Measurements from ENCODE around the gene FOXD3. TPM values are rescaled to one million over a fixed set of nuclear protein-coding genes. Genes with fewer than 3 reads are reported as not detected.

The FOXD3 gene
- total and polyA plus RNA-seq, 11 donors = 0.03 to 0.81 (median 0.26) TPM; not detected in 1

- H3K4me1 ChIP-seq = peaks cover 0 to 41% (median 7%) of the 10 kb centered on the region in 12 donors
- intact Hi-C loops (cut with DNase I) = no loop called here
- H3K4me3 ChIP-seq = peak overlapping the region in 7 of 12 donors; percentile 31 to 59 (median 43)
- ATAC-seq = no peak
- no peak for DNase-seq
- H3K27me3 ChIP-seq = peaks cover 52 to 97% (median 80%) of the 10 kb centered on the region in 9 donors
- TF ChIP-seq POLR2A (IDR thresholded peaks at IDR 0.05) (no peak), CTCF (IDR thresholded peaks at IDR 0.05) (no peak)
- H3K9me3 ChIP-seq = no peaks in the 10 kb centered on the region
- H3K36me3 ChIP-seq = no peaks in the 10 kb centered on the region
- H3K27ac ChIP-seq = peak overlapping the region in 1 of 12 donors; percentile 52
- WGBS, 4 donors = 9 to 33% (median 11%) methylated on average over 1 to 24 of the region's 24 CpGs; no CpG with 5 or more reads in 1 of the 4 donors
These were observed 5.8 kb upstream of the FOXD3 start for GRCh38 chr1:63316598-63316983.

- peaks cover 0 to 47% (median 12%) of the 10 kb centered on the region in 12 donors for H3K4me1 ChIP-seq
- ATAC-seq (peak in 3 of 4 donors; percentile 30 to 66 (median 60)), DNase-seq (peak in 4 of 5 donors; percentile 39 to 83 (median 64))
- TF ChIP-seq CTCF (IDR thresholded peaks at IDR 0.05) (peak; percentile 16 to 56 (median 33)), POLR2A (IDR thresholded peaks at IDR 0.05) (no peak)
- no peaks in the 10 kb centered on the region for H3K36me3 ChIP-seq
- WGBS, 4 donors = 1 to 3% (median 1%) methylated on average over 46 to 80 of the region's 80 CpGs
- peak overlapping the region in 1 of 12 donors; percentile 52 for H3K27ac ChIP-seq
- peaks cover 54 to 97% (median 85%) of the 10 kb centered on the region in 9 donors for H3K27me3 ChIP-seq
- peak overlapping the region; percentile 17 to 59 (median 32) for H3K4me3 ChIP-seq
- intact Hi-C loops (cut with DNase I) = no loop called here
- no peaks in the 10 kb centered on the region for H3K9me3 ChIP-seq
These were observed 5.2 kb upstream of the FOXD3 start for GRCh38 chr1:63316984-63317816.

- DNase-seq = no peak
- intact Hi-C loops (cut with DNase I) = no loop called here
- ATAC-seq = no peak
These were observed 4.6 kb upstream of the FOXD3 start for GRCh38 chr1:63317817-63318152.

More at GRCh38 chr1:63317817-63318152, 4.6 kb upstream of the FOXD3 start:
- H3K27me3 ChIP-seq = peaks cover 60 to 99% (median 91%) of the 10 kb centered on the region in 9 donors
- H3K9me3 ChIP-seq = no peaks in the 10 kb centered on the region
- peak overlapping the region in 1 of 12 donors; percentile 52 for H3K27ac ChIP-seq
- WGBS, 4 donors = 4 to 9% (median 7%) methylated on average over 14 of the region's 14 CpGs
- H3K4me3 ChIP-seq = peak overlapping the region in 9 of 12 donors; percentile 17 to 59 (median 32)
- no peaks in the 10 kb centered on the region for H3K36me3 ChIP-seq
- no peak for TF ChIP-seq POLR2A (IDR thresholded peaks at IDR 0.05)
- TF ChIP-seq CTCF (IDR thresholded peaks at IDR 0.05) = no peak
- peaks cover 0 to 52% (median 17%) of the 10 kb centered on the region in 12 donors for H3K4me1 ChIP-seq
